Activated CD4-positive, alpha-beta T cell treated with anti-CD3 and anti-CD28 coated beads for 24 hours (primary cell): ENCODE data around the gene DNAJB4.
A peak's percentile ranks its signal among the peaks of the same experiment; 100 is the strongest.
"Not testable (repeated sequence)": the region's sequence is repeated elsewhere in the genome, so short reads cannot be mapped to it uniquely, and the experiment has no call there.

Source experiments
- DNase-seq, 2 donors: peaks; one replicate each; pipeline ENCODE4 v3.0.0-alpha.2; 2020; ENCODE audit warnings: low read depth in 2 of 2

Gene DNAJB4

DNA sequence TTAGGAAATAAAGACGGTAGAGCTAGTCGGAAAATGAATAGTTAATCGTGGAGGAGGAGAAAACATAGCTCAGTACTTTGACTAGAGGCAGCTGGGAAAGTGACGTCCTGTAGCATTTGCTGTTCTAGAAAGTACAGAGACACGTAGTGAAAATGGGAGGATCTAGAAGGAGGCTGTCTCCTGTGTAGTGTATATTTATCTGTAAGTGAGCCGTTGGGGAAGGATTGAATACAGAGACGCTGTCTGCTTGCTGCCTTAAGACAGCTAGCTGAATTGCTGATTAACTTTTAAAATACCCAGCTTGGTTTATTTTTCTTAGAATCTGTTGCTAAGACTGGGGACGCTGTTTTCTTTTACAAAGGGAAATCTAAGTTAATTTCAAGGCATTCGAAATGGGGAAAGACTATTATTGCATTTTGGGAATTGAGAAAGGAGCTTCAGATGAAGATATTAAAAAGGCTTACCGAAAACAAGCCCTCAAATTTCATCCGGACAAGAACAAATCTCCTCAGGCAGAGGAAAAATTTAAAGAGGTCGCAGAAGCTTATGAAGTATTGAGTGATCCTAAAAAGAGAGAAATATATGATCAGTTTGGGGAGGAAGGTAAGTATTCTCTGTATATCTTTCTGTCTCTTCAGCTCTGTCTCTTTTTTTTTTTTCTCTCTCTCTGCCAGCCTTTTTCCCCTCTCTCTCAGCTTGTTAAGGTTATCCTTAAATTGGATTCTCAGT lies at the start of gene DNAJB4:
TSS of gene DNAJB4 (plus strand) at position 221 of the 729 bp plus-strand sequence. CDS start at position 393, 172 bp downstream.
- peak; percentile 21 to 40 for DNase-seq

DNA sequence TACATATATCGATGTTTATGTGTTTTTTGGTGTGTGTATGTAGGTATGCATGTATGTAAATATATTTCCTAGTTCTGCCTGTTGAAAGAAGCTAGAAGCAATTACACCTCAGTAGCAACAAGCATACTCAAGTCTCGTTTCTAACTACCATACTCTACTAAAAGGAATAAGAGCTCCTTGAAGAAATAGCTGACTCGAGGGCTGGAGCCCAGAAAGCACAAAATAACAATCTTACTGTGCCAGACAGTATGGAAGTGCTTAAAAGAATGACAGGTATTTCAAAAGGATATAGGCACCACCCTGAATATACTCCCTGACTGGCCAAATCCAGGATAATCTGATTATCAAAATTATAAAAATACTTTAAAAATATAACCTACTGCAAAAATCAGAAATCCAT lies 49.0 kb upstream of the DNAJB4 start:
- no peak for DNase-seq

DNA sequence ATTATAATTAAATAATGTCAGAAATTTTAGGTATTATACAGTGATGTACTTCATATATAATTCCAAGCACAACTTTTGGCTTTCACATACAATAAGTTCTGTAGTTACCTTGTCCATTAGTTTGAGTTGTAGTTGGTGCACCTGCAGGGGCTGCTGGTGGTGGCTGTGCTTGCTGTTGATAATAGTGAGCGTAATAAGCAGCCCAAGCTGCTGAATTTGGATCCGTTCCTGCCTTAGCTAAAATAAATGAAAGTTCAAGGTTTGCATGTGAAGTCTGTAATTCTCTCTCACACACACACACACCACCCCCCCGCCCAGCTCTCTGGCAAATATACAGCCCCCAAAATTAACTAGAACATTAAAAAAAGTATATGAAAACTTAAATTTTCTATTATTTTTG lies 48.3 kb upstream of the DNAJB4 start:
- no peak for DNase-seq

DNA sequence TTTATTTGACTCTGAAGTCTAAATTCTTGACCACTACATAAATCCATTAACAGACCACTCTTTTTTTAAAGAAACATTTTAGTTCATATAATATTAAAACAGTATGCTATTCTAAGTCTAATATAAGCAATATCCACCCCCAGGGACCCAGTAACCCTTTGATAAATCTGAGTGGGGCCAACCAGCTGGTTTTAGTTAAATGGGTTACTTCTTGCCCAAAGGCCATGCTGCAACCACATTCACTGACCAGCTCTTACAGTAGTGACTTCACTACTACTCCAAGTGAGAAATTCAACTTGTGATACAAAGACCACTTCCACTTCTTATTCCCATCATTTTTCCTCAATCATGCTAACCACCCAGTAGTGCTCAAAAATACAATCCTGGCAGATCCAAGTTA lies 46.3 kb upstream of the DNAJB4 start:
- no peak for DNase-seq

DNA sequence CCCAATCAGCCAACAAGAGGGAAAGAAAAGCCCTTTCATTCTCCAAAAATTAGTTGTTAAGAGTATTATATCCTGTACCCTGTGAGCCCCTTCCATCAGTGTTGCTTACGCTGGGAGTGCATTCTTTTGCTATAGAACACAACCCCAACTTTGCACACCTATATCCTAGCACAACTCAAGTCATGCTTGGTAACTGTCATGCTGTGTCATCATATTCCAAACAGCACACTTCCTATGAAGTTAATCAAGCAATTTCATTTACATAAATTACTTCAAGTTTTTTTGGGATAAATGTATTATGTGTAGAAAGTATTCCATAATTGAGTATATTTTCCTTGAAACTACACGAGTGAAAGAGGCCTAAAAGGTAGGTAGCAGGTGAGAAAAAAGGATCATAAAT lies 45.9 kb upstream of the DNAJB4 start:
- no peak for DNase-seq

DNA sequence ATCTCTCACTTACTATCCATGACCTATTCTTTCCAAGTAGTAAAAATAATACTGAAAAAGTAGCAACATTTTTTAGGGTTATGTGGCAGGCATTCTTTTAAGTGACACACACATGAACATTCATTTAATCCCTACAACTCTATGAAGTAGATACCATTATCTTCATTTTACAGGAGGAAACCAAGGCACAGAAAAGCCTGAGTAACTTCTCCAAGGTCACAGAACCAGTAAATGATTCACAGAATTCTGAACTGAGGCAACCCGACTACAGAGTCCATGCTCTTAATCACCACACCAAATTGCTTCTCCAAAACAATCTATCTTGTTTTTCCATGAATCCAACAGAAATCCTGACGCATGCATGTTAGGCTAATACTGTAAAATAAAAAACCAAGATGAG lies 43.3 kb upstream of the DNAJB4 start:
- no peak for DNase-seq

DNA sequence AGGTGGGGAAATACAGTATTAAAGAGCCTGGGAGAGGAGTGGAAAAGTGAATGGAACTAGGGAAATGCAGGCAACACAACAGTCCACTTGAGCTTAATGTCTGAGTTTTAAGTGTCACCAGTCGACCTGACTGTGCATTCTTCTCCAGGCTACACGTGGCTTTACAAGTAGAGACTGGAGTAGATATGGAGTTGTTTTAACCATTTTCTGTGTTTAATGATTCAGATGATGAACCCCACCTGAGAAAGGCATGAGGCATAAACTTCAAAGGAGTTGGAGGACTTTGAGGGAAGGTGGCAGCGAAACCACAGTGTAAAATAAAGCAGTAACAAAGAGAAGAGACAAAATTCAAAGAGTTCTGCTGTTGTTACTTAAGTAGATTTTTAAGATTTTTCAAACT lies 38.4 kb upstream of the DNAJB4 start:
- no peak for DNase-seq

DNA sequence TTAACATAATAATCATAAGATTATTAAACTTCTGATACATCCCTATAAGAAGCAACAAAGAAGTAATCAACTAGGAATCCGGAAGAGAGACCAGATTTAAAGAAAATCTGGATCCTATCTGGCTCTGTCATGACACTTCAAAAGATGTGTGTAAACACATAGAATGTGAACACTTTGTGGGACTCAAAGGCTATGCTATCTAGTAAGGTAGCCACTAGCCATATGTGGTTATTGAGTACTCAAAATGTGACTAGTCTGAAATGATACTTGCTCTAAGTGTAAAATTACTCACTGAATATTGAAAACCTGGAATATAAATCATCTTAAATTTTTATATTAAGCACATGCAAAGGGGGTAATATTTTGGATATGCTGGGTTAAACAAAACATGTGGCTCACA lies 34.5 kb upstream of the DNAJB4 start:
- no peak for DNase-seq

DNA sequence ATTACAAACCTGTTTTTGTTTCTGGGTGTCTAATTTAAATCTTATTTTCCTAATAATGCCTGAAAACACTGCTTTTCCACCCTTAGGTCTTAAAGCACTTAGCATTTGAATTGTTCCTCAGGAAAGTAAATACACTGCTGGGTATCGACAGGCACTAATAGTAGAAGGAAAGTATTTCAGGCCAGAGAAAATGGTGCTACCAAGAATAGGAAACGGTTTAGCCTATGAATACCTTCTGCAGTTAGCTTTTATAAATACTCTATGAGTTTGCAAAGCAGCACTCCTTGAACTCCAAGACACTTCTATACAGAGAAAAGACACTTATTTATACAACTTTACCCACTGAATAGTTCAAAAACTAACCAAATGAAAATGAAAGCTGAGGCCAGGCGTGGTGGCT lies 32.7 kb upstream of the DNAJB4 start:
- no peak for DNase-seq

DNA sequence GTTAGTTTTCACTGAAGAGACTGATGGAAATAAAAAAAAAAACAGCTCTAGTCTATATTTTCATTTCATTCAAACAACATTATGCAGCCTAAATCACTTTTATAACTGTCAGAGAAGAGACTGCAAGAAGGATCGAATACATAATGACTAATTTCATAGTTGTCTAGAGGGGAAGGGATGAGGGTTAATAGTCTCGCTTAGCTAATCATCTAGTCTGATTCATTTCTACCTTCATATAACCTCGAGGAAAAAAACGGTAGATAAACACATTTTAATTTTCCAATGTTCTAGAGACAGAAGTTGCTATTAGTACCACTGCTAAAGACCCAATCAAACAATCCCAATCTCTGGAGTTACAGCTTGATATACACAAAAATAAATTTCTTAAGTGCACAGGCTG lies 29.4 kb upstream of the DNAJB4 start:
- no peak for DNase-seq

DNA sequence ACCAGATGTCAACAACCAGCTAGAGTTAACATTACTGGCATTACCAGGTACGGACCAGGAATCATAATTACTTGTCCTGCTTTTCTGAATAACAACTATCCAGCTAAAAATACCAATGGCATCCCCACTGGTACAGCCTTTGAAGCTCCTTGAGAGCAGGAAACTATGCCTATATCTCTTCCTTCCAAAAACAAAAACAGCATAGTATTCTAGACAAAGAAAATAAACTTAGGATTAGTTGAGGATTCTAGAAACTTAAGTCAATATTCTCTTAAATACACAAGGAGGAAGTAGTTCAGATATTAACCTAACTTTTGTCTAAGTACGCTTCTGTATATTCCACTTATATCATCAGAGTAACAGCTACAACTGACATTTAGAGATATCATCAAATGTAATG lies 28.8 kb upstream of the DNAJB4 start:
- DNase-seq, result no peak

DNA sequence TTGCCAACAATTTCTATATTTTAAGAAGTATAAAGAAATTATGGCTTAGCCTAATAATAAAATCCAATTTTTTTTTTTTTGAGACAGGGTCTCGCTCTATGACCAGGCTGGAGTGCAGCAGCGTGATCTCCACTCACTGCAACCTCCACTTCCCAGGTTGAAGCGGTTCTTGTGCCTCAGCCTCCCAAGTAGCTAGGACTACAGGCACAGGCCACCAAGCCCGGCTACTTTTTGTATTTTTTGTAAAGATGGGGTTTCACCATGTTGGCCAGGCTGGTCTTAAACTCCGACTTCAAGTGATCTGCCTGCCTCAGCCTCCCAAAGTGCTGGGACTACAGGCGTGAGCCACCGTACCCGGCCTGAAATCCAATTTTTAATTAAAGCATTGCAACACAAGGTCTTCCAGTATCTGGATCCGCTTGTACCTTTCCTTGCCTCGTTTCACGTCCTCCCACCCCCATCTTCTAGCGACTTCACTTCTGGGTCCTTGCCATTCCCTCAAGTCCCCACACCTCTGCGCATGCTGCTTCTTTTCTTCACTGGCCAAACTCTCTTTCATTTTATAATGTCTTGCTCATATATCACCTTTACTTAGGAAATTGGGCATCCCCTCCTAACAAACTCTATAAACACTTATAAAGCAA lies 28.2 kb upstream of the DNAJB4 start:
- DNase-seq, result no peak

DNA sequence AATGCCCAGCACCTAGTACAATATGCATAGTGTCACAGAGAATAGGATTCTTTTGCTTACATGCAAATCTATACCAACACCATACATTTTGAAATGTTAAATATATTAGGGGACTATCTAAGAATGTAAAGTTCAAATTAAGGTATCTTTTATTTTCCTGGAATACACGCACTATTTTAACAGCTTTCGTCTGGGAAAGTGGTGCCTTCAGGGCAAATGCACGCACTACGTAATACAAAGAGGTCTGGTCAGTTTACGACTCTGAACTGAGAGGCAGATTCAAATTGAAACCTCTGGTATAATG lies 26.8 kb upstream of the DNAJB4 start:
- no peak for DNase-seq

DNA sequence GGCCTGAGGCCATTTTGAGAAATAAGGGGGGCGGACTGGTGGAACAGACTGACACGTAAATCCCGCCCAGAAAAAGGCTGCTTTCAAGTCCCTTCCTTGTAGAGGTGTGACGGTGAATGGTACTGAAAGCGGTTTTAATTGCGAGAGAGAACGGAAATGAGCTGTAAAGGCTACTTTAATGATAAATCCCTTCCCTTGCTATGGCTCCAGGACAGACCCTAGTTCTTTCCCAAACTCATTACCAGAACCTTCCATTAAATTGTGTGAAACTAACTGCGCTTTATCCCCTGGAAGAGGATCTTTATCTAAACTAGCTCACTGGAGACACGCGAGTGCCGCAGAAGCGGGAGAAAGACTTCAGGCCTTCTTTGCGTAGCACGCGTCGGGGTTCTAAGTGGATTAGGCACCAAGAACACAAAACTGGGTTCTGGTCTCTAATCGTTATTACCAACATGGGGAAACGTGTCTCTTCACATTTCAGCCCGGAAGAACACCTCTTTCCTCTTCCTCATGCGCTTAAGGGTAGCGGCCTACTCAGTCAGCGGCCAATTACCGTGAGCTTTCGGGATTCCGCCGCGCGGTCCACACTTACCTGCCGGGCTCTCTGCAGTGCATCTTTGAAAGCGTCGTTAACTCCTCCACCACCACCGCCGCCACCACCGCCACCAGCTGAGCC lies 26.3 kb upstream of the DNAJB4 start:
- peak; percentile 46 to 58 for DNase-seq

DNA sequence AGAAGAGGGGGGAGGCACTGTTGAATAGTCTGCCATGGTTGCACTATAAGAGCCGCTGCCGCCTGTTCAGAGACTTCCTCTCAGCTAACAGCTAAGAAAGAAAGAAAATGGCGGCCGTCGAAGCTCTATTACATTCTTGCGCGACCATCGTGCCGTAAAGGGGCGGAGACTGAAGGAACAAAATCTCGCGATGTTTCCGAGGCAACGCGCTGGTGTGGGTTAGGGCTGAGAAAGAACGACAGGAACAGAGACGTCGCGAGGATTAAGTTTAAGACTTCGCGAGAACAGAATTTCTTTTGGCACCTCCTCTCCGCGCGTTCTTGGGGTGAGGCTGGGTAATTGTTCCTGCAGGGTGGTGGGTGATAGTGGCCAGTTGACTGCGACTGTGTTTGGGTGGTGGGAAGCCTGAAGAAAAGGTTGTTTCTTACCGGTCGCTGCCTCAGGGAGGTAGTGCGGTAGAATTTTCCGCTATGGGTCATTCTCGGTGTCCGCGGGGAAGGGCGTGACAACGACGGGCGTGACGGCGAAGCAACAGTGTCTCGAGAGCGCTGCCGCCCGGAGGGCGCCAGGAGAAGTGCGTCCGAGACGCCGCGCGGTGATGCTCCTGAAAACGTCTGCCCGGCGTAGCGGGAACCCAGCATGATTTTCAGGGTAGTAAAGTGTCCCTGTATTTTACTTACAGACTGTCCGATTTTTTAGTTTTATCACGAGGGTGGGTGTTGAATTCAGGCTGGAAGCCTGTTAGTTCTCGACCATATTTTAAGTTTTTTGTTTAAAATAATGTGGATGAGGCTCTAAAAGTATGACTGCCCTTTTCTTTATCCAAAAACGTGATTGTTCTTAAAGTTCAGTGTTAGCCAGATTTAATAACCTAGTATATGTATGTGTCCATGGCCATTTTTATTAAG lies 25.5 kb upstream of the DNAJB4 start, which contains the start of gene FUBP1:
TSS of gene FUBP1 (minus strand) at position 104 of the 908 bp plus-strand sequence. CDS start at position 36, 68 bp downstream.
- DNase-seq, result peak; percentile 88 to 92

DNA sequence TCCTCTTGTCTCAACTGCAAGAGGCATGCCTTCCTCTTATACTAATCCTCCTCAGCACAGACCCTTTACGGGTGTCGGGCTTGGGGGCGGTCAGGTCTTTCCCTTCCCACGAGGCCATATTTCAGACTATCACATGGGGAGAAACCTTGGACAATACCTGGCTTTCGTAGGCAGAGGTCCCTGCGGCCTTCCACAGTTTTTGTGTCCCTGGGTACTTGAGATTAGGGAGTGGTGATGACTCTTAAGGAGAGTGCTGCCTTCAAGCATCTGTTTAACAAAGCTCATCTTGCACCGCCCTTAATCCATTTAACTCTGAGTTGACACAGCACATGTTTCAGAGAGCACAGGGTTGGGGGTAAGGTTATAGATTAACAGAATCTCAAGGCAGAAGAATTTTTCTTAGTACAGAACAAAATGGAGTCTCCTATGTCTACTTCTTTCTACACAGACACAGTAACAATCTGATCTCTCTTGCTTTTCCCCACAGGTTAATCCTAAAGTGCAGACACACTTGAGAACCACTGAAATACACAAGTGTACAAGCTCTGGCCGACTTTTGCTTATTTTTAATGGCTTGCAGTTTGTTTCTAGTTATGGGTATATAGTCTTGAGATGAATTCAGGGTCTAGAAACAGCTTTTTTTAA lies 21.3 kb upstream of the DNAJB4 start:
- not testable (repeated sequence) for DNase-seq

DNA sequence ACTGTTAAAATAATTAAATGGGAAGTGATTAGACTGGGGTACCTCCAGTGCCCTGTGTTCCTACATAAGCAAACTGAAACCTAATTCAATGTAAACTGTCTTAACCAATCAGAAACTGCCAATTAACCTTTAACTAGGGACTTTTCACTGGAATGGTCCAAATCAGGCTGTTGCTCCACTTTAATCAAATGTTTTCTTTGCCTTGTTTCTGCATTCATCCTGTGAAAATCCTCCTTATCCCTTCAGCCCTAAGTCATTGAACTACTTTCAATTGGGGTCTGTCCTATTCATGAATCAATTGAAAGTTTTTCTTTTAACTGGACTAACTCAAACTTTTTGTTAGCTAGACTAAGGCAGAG lies 20.8 kb upstream of the DNAJB4 start:
- DNase-seq, result no peak

DNA sequence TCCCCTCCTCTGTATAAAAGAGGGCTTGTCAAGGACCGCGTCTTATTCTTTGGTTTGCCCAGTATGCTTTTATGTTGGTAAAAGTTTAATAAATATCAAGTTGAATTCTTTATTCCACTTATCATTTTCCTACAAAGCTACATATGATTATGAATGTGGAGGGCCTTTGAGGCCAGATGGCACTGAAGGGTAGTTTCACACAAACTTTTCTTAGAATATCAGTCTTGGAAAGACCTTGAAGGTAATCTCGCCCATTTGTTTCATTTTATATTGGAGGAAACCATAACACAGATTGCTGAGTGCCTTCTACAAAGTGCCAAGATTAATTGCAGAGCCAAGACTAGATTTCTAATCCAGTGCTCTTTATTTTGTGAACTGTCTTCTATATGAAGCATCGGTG lies 20.1 kb upstream of the DNAJB4 start:
- no peak for DNase-seq

DNA sequence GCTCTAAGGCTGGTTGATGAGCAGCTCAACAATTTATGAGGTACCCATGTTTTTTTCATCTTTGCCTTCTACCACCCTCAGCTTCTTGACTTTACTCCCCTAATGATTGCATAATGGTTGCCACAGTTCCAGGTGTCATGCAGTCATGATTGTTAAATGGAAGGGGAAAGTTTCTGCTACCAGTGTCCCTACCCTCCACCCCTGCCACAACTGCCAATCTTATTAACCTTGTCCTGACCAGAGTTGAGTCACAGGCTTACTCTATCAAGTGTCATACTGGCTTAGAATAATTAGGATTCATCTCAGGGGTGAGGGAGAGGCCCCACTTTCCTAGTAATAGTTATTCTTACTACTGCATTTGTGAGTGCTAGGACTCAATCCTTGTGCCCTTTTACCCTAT lies 17.9 kb upstream of the DNAJB4 start:
- no peak for DNase-seq

DNA sequence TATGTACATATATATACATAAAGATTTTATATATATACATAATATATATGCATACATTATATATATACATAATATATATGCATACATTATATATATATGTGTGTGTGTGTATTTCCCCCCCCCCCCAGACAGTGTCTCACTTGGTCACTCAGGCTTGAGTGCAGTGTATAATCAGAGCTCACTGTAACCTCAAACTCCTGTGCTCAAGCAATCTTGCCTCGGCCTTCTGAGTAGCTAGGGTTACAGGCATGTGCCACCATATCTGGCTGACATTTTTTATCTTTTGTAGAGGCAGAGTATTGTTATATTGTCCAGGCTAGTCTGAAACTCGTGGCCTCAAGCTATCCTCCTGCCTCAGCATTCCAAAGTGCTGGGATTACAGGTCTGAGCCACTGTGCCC lies 16.8 kb upstream of the DNAJB4 start:
- DNase-seq, result no peak

DNA sequence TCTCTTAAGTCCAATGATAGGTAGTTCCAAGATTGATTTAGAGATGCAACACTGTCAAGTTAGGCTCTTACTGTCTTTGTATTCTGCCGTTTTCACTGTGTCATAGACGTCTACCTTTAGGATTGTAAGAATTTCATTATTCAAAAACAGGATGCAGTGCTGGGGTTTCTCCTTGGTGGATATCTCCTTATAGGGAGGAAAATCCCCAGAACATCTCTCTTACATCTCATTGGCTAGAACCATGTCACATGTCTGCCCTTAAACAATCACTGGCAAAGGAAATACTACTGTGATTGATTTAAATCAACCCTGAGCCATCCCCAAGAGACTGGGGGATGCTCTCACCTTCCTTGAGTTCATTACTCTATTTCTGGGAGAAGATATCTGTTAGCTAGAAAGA lies 15.0 kb upstream of the DNAJB4 start:
- DNase-seq, result no peak
